ENCODE results near the gene ACAP3.

ACAP3 gene

GRCh38 chr1:1302951-1303509, 4.7 kb downstream of the ACAP3 start:
- Histone ChIP-seq H3K79me2 (ENCODE audit: insufficient read depth, low read length) (peaks cover 17% of the 10 kb centered on the region), H4K20me1 (ENCODE audit: insufficient read depth, low read length, poor library complexity, severe bottlenecking) (peaks cover 23% of the 10 kb centered on the region), H3K4me1 (ENCODE audit: insufficient read depth, low read length, poor library complexity, severe bottlenecking) (peaks cover 18% of the 10 kb centered on the region), H3K4me2 (ENCODE audit: low read depth, low read length, poor library complexity, severe bottlenecking) (no peak overlapping the region), H3K9me2 (replicated peaks; ENCODE audit: low read depth, low read length) (no peaks in the 10 kb centered on the region), H3K27me3 (ENCODE audit: insufficient read depth, low read length, poor library complexity, severe bottlenecking) (no peaks in the 10 kb centered on the region), H3K9ac (ENCODE audit: low read depth, low read length, poor library complexity, severe bottlenecking) (no peak overlapping the region), H2AFZ (ENCODE audit: low read length) (no peak overlapping the region), H3F3A (ENCODE audit: low read depth) (no peaks in the 10 kb centered on the region; the same call in 1 of the 2 replicates), H3K9me3 (ENCODE audit: insufficient read depth, low read depth, low read length) (no peaks in the 10 kb centered on the region), H3K36me3 (ENCODE audit: insufficient read depth, low read length) (no peaks in the 10 kb centered on the region), H3K4me3 (ENCODE audit: low read length, poor library complexity, severe bottlenecking) (no peak overlapping the region)
- no peak for TF ChIP-seq CTCF (conservative IDR thresholded peaks at IDR 0.05; ENCODE audit: low read length)

GRCh38 chr1:1302006-1302430, 5.7 kb downstream of the ACAP3 start:
- Histone ChIP-seq H3K9me3 (ENCODE audit: insufficient read depth, low read depth, low read length) (no peaks in the 10 kb centered on the region), H3F3A (ENCODE audit: low read depth) (no peaks in the 10 kb centered on the region), H3K4me3 (ENCODE audit: low read length, poor library complexity, severe bottlenecking) (no peak overlapping the region), H2AFZ (ENCODE audit: low read length) (no peak overlapping the region), H3K4me2 (ENCODE audit: low read depth, low read length, poor library complexity, severe bottlenecking) (no peak overlapping the region), H3K27me3 (ENCODE audit: insufficient read depth, low read length, poor library complexity, severe bottlenecking) (no peaks in the 10 kb centered on the region), H3K9ac (ENCODE audit: low read depth, low read length, poor library complexity, severe bottlenecking) (no peak overlapping the region), H3K79me2 (ENCODE audit: insufficient read depth, low read length) (peaks cover 13% of the 10 kb centered on the region), H3K4me1 (ENCODE audit: insufficient read depth, low read length, poor library complexity, severe bottlenecking) (peaks cover 18% of the 10 kb centered on the region), H3K9me2 (replicated peaks; ENCODE audit: low read depth, low read length) (no peaks in the 10 kb centered on the region), H3K36me3 (ENCODE audit: insufficient read depth, low read length) (no peaks in the 10 kb centered on the region), H4K20me1 (ENCODE audit: insufficient read depth, low read length, poor library complexity, severe bottlenecking) (peaks cover 23% of the 10 kb centered on the region)
- TF ChIP-seq CTCF (conservative IDR thresholded peaks at IDR 0.05; ENCODE audit: low read length) (peak; percentile 69), EZH2phosphoT487 (IDR thresholded peaks at IDR 0.05; ENCODE audit: borderline replicate concordance) (no peak)

- no peaks in the 10 kb centered on the region for H3K9me2 ChIP-seq (replicated peaks; ENCODE audit: low read depth, low read length)
- peaks cover 15% of the 10 kb centered on the region for H4K20me1 ChIP-seq (ENCODE audit: insufficient read depth, low read length, poor library complexity, severe bottlenecking)
- no peaks in the 10 kb centered on the region for H3K9me3 ChIP-seq (ENCODE audit: insufficient read depth, low read depth, low read length)
- H3F3A ChIP-seq (ENCODE audit: low read depth): no peaks in the 10 kb centered on the region
- H3K4me3 ChIP-seq (ENCODE audit: low read length, poor library complexity, severe bottlenecking): no peak overlapping the region
- no peak overlapping the region for H2AFZ ChIP-seq (ENCODE audit: low read length)
- TF ChIP-seq CTCF (conservative IDR thresholded peaks at IDR 0.05; ENCODE audit: low read length): 0 out of 2 replicates have a peak, but pooled peaks have one; percentile 16
- TF ChIP-seq EZH2phosphoT487 (IDR thresholded peaks at IDR 0.05; ENCODE audit: borderline replicate concordance): no peak
- no peaks in the 10 kb centered on the region for H3K27me3 ChIP-seq (ENCODE audit: insufficient read depth, low read length, poor library complexity, severe bottlenecking)
- H3K4me2 ChIP-seq (ENCODE audit: low read depth, low read length, poor library complexity, severe bottlenecking): no peak overlapping the region
- H3K4me1 ChIP-seq (ENCODE audit: insufficient read depth, low read length, poor library complexity, severe bottlenecking): peaks cover 4% of the 10 kb centered on the region
- H3K9ac ChIP-seq (ENCODE audit: low read depth, low read length, poor library complexity, severe bottlenecking): no peak overlapping the region
- no peaks in the 10 kb centered on the region for H3K36me3 ChIP-seq (ENCODE audit: insufficient read depth, low read length)
- no peaks in the 10 kb centered on the region; the same call in 1 of the 2 replicates for H3K79me2 ChIP-seq (ENCODE audit: insufficient read depth, low read length)
Measured at GRCh38 chr1:1300352-1300739, 7.4 kb downstream of the ACAP3 start.

Data from Loucy (cell line).